Stimulated activated effector memory CD8-positive, alpha-beta T cell treated with anti-CD3 and anti-CD28 coated beads, Interleukin-12 subunit alpha, Interleukin-12 subunit beta, amount 100 ng/mL, for 72 hours (primary cell): ENCODE results near the gene SNX20.

Experiments used
- ATAC-seq: fragments of 150-1000 bp; cut with Tn5 transposase; 2 replicates; pipeline ENCODE4 v1.10.0; 2021
- DNase-seq, 2 donors: peaks; one replicate each; pipeline ENCODE4 v3.0.0; 2021 to 2022; ENCODE audit warnings: low spot score in 2 of 2
- H3K27ac Mint-ChIP-seq: one replicate; pipeline ENCODE4 v1.8.0; 2022; ENCODE audit warnings: mild to moderate bottlenecking, mixed read lengths
- H3K36me3 Mint-ChIP-seq: one replicate; pipeline ENCODE4 v1.8.0; 2022; ENCODE audit warnings: mild to moderate bottlenecking, mixed read lengths
- H3K4me1 Mint-ChIP-seq: one replicate; pipeline ENCODE4 v1.8.0; 2022; ENCODE audit warnings: mixed read lengths
- H3K4me3 Mint-ChIP-seq: one replicate; pipeline ENCODE4 v1.8.0; 2022; ENCODE audit warnings: mild to moderate bottlenecking, mixed read lengths
- H3K9me3 Mint-ChIP-seq: one replicate; pipeline ENCODE4 v1.8.0; 2022; ENCODE audit warnings: mixed read lengths

Gene SNX20

DNA sequence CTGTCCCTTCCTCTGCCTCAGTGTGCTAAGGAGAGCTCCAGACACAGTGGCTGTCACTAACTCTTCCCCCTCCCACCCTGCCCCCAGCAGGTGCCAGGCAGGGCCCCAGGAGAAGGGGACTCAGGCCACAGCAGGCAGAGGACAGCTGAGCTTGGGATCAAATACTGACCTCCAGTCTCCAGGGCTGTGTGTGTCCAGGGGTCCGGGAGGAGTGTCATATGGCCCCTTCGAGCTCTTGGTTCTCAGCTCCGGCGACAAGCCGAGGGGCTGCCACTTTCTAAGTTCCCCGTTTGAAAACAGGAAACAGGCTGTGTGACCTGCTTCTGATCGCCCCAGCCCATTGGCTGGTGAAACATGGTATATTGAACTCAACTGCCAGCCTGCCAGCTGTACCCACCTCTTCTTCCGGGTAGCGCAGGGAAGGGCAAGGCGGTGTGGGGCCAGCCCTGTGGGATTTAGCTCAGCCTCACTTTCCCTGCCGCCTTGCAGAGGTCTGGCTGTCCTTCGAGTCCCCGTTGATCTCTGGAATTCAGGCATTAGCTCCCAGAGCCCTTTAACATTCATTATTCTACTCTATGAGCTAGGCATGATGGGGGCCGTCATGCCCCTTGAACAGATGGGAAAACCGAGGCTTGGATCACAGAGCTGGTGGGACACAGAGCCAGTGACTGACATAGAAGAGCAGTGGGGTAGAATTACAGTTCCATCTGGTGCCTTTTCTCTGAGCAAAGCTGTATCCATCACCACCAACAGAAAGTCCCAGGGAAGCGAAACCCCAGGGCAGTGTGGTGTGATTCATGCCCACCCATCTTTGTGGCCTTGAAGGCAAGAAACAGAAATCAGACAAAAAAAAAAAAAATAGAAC, at the start of gene SNX20:
TSS of gene SNX20 (minus strand) at position 292 of the 865 bp plus-strand sequence. CDS start 3,786 bp downstream, outside the sequence.
- ATAC-seq = peak; percentile 75
- H3K36me3 Mint-ChIP-seq = peaks cover 34% of the 10 kb centered on the region
- H3K4me1 Mint-ChIP-seq = peaks cover 93% of the 10 kb centered on the region
- DNase-seq = peak in 1 of 2 donors; percentile 78
- no peaks in the 10 kb centered on the region for H3K9me3 Mint-ChIP-seq
- peak within 1 kb of the TSS; percentile 87 for H3K4me3 Mint-ChIP-seq
- H3K27ac Mint-ChIP-seq = peak within 1 kb of the TSS; percentile 92

DNA sequence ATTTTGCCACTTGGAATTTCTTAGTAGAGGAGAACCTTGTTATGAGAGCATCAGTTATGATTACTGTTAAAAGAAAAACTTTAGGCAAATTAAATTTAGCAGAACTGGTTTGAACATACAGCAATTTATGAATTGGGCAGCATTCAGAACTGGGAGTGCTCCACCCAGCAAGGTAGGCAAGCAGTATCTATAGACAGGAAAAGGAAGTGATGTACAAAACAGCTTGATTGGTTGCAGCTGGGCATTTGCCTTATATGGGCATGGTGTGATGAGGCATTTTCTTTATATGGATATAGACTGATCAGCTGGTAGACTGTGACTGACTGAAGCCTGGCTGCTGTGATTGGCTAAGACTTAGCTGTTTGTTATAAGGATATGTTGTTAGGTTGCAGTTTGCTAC, 43.2 kb upstream of the SNX20 start:
- Mint-ChIP-seq H3K9me3 (peaks cover 4% of the 10 kb centered on the region), H3K36me3 (peaks cover 21% of the 10 kb centered on the region), H3K4me3 (no peak overlapping the region), H3K4me1 (peaks cover 29% of the 10 kb centered on the region), H3K27ac (peak overlapping the region; percentile 32)
- no peak for DNase-seq
- peak; percentile 49 for ATAC-seq

DNA sequence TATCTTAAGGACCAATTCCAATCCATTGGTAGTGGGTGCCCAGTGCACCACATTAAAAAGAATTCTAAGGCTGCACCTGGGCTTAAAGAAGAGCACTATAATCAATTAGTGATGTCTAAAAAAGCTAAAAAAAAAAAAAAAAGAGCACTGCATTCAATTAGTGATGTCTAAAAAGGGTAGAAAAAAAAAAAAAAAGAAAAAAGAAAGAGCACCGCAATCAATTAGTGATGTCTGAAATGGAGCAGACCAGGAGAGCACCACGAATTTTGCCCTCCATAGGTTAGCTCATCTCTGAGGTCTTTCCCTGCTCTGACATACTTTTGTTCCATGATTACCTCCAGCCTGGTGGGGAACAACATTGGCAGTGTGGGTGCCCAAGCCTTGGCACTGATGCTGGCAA, 41.8 kb upstream of the SNX20 start:
- Mint-ChIP-seq H3K36me3 (peaks cover 18% of the 10 kb centered on the region), H3K4me1 (peaks cover 33% of the 10 kb centered on the region), H3K27ac (peak overlapping the region; percentile 84), H3K9me3 (peaks cover 4% of the 10 kb centered on the region), H3K4me3 (no peak overlapping the region)
- ATAC-seq = no peak
- DNase-seq = no peak

- Mint-ChIP-seq H3K4me1 (peaks cover 37% of the 10 kb centered on the region), H3K27ac (peak overlapping the region; percentile 84), H3K36me3 (peaks cover 20% of the 10 kb centered on the region), H3K4me3 (peak overlapping the region; percentile 20), H3K9me3 (peaks cover 4% of the 10 kb centered on the region)
- ATAC-seq = peak; percentile 36
- DNase-seq = no peak
These were observed 41.3 kb upstream of the SNX20 start for GRCh38 chr16:50722405-50722737.

DNA sequence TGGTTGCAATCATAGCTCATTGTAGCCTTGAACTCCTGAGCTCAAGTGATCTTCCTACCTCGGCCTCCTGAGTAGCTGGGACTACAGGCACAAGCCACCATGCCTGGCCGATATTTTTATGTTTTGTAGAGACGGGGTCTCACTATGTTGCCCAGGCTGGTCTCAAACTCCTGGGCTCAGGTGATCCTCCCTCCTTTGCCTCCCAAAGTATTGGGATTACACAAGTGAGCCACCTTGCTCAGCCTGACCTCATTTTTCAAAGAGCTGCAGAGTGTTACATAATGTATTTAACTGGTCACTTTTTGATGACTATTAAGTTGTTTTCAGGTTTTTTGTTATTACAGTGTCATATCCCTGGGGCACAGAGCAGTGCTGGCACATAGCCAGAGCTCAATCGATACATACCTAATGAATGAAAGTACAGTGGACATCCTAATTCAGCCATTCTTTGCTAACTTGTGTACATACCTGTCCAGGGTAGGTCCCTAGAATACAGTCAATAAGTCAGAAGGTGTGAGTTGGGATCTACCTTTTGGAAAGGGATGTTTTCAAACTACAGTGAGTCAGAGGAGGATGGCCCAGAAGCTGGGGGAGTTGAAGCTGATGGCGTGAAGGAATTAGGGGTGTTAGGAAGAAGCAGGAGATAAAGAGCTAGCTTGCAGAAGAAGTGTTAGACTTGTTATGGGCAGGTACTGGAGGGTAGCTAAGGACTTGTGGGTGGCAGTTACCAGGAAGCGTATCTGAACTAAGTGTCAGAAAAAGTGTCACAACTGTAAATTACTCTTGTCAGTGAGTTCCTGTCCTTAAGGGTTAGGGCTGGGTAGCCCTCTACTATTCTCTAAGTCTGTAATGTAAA, 40.7 kb upstream of the SNX20 start:
- Mint-ChIP-seq H3K27ac (peak overlapping the region; percentile 84), H3K9me3 (peaks cover 4% of the 10 kb centered on the region), H3K36me3 (peaks cover 24% of the 10 kb centered on the region), H3K4me1 (peaks cover 41% of the 10 kb centered on the region), H3K4me3 (peak overlapping the region; percentile 20)
- DNase-seq = no peak
- peak; percentile 77 for ATAC-seq

GRCh38 chr16:50719401-50720337, 38.6 kb upstream of the SNX20 start:
- DNase-seq = no peak
- Mint-ChIP-seq H3K4me1 (peaks cover 41% of the 10 kb centered on the region), H3K9me3 (peaks cover 4% of the 10 kb centered on the region), H3K27ac (peak overlapping the region; percentile 74), H3K36me3 (peaks cover 12% of the 10 kb centered on the region), H3K4me3 (no peak overlapping the region)
- ATAC-seq = peak; percentile 31

GRCh38 chr16:50718761-50719400, 37.8 kb upstream of the SNX20 start:
- Mint-ChIP-seq H3K27ac (peak overlapping the region; percentile 17), H3K9me3 (no peaks in the 10 kb centered on the region), H3K4me3 (no peak overlapping the region), H3K4me1 (peaks cover 46% of the 10 kb centered on the region), H3K36me3 (peaks cover 12% of the 10 kb centered on the region)
- ATAC-seq (no peak), DNase-seq (no peak)

DNA sequence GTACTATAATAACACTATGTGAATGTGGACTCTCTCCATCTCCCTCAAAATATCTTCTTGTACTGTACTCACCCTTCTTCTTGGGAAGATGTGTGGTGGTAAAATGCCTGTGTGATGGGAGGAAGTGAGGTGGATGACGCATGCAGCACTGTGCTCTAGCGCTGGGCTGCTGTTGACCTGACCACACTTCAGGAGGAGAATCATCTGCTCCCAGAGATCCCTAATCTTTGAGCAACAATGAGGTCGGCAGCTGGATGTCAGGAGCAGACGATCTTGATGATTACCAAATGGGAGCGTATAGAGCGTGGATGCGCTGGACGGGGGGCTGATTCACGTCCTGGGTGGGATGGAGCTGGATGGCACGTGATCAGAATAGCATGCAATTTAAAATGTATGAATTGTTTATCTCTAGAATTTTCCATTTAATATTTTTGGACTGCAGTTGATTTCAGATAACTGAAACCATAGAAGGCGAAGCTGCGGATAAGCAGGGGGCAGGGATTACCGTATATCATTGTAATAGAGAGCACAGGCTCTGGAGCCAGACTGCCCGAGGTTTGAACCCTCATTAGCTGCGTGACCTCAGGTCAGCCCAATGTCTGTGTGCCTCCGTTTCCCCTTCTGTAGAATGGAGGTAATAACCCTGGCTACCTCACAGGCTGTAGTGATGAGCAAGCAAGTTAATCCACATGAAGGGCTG, 37.1 kb upstream of the SNX20 start:
- ATAC-seq (no peak), DNase-seq (no peak)
- Mint-ChIP-seq H3K9me3 (no peaks in the 10 kb centered on the region), H3K4me3 (no peak overlapping the region), H3K36me3 (peaks cover 12% of the 10 kb centered on the region), H3K27ac (peak overlapping the region; percentile 17), H3K4me1 (peaks cover 43% of the 10 kb centered on the region)

- Mint-ChIP-seq H3K4me3 (no peak overlapping the region), H3K9me3 (no peaks in the 10 kb centered on the region), H3K27ac (peak overlapping the region; percentile 77), H3K36me3 (peaks cover 12% of the 10 kb centered on the region), H3K4me1 (peaks cover 36% of the 10 kb centered on the region)
- ATAC-seq (no peak), DNase-seq (no peak)
These were observed 36.4 kb upstream of the SNX20 start for GRCh38 chr16:50717494-50717893.

GRCh38 chr16:50717091-50717490, 36.0 kb upstream of the SNX20 start:
- ATAC-seq (no peak), DNase-seq (no peak)
- Mint-ChIP-seq H3K36me3 (peaks cover 15% of the 10 kb centered on the region), H3K9me3 (no peaks in the 10 kb centered on the region), H3K4me3 (no peak overlapping the region), H3K4me1 (peaks cover 32% of the 10 kb centered on the region), H3K27ac (peak overlapping the region; percentile 77)

DNA sequence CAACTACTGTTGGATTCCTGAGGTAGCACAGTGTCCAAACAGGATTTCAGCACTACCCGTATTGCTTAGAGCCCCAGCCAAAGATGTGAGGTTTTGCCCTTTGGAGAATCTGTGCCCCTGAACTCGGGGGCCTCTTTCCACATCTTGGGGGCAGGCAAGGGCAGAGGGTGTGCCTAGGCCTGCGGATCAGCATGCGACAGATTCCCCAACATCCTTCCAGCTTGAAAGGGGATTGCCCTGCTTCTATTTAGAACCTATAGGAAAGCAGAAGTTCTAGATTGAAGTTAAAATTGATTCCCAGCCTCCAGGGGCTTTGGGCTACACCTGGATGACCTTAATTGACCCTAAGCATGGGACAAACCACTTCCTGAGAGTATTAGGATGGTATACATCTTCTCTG, 31.8 kb upstream of the SNX20 start:
- no peak overlapping the region for H3K4me3 Mint-ChIP-seq
- H3K27ac Mint-ChIP-seq = no peak overlapping the region
- H3K9me3 Mint-ChIP-seq = no peaks in the 10 kb centered on the region
- H3K36me3 Mint-ChIP-seq = peaks cover 19% of the 10 kb centered on the region
- H3K4me1 Mint-ChIP-seq = peaks cover 28% of the 10 kb centered on the region
- no peak for ATAC-seq
- no peak for DNase-seq

GRCh38 chr16:50712560-50712898, 31.4 kb upstream of the SNX20 start:
- no peak overlapping the region for H3K4me3 Mint-ChIP-seq
- no peaks in the 10 kb centered on the region for H3K9me3 Mint-ChIP-seq
- H3K27ac Mint-ChIP-seq = no peak overlapping the region
- no peak for ATAC-seq
- no peak for DNase-seq
- peaks cover 18% of the 10 kb centered on the region for H3K36me3 Mint-ChIP-seq
- H3K4me1 Mint-ChIP-seq = peaks cover 26% of the 10 kb centered on the region

DNA sequence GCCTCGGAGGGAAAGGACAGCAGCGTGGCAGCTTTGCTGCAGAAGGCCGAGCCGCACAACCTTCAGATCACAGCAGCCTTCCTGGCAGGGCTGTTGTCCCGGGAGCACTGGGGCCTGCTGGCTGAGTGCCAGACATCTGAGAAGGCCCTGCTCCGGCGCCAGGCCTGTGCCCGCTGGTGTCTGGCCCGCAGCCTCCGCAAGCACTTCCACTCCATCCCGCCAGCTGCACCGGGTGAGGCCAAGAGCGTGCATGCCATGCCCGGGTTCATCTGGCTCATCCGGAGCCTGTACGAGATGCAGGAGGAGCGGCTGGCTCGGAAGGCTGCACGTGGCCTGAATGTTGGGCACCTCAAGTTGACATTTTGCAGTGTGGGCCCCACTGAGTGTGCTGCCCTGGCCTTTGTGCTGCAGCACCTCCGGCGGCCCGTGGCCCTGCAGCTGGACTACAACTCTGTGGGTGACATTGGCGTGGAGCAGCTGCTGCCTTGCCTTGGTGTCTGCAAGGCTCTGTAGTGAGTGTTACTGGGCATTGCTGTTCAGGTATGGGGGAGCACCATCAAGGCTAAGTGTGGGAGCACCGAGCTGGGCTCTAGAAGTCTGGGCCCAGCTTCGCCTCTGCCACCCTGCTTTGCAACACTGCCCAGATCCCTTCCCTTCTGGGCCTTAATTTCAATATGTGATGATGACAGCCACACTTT, 30.9 kb upstream of the SNX20 start:
- ATAC-seq (no peak), DNase-seq (no peak)
- Mint-ChIP-seq H3K9me3 (no peaks in the 10 kb centered on the region), H3K4me1 (peaks cover 21% of the 10 kb centered on the region), H3K36me3 (peaks cover 13% of the 10 kb centered on the region), H3K27ac (no peak overlapping the region), H3K4me3 (no peak overlapping the region)
